Activated B cell treated with CpG ODN at 0.5 μM for 24 hours (primary cell): ENCODE measurements around the gene SH3RF3. TPM values are rescaled to one million over a fixed set of nuclear protein-coding genes. Genes with fewer than 3 reads are reported as not detected.

Experiments used
- ATAC-seq: fragments of 200-7000 bp; cut with Tn5 transposase; one replicate; pipeline ENCODE4 v1.10.0; 2021; ENCODE audit warnings: low read depth, mild to moderate bottlenecking, moderate library complexity
- CTCF ChIA-PET: fragments of 350-600 bp; sonication (Branson Sonifier 250); formaldehyde crosslinking; loops from one replicate; lab custom pipeline; 2021; ENCODE audit warnings: antibody characterized with exemption; lab: Charles Lee
- POLR2A ChIA-PET: fragments of 350-600 bp; sonication (Branson Sonifier 250); formaldehyde crosslinking; loops from one replicate; lab custom pipeline; 2021; ENCODE audit warnings: antibody characterized with exemption; lab: Charles Lee
- DNase-seq: peaks from one replicate; pipeline ENCODE4 v3.0.0; 2022
- H3K27ac Mint-ChIP-seq: one replicate; pipeline ENCODE4 v1.8.0; 2020; ENCODE audit warnings: mixed read lengths
- H3K27me3 Mint-ChIP-seq: one replicate; pipeline ENCODE4 v1.8.0; 2021; ENCODE audit warnings: mixed read lengths
- H3K36me3 Mint-ChIP-seq: one replicate; pipeline ENCODE4 v1.8.0; 2021; ENCODE audit warnings: low read depth, mixed read lengths
- H3K4me1 Mint-ChIP-seq: one replicate; pipeline ENCODE4 v1.8.0; 2021; ENCODE audit warnings: mixed read lengths
- H3K4me3 Mint-ChIP-seq: one replicate; pipeline ENCODE4 v1.8.0; 2020; ENCODE audit warnings: mild to moderate bottlenecking, mixed read lengths
- H3K9me3 Mint-ChIP-seq: one replicate; pipeline ENCODE4 v1.8.0; 2020; ENCODE audit warnings: mixed read lengths
- intact Hi-C: fragments of 100-400 bp; cut with micrococcal nuclease; formaldehyde crosslinking; loops from one replicate; pipeline ENCODE4 v1.15.1; 2024
- total RNA-seq: library from RNA; stranded (reverse); gene quantifications from 2 replicates; pipeline ENCODE4 v1.2.3, GENCODE V29; 2022
- TF ChIP-seq, protein P1 (sequence below): fragments of 200-600 bp; IDR thresholded peaks from one replicate; pipeline ENCODE4 v1.8.0; 2022; ENCODE audit warnings: antibody characterized with exemption, mild to moderate bottlenecking

The SH3RF3 gene
- total RNA-seq, 1 donor from 2014 or later: 0.09 TPM

DNA sequence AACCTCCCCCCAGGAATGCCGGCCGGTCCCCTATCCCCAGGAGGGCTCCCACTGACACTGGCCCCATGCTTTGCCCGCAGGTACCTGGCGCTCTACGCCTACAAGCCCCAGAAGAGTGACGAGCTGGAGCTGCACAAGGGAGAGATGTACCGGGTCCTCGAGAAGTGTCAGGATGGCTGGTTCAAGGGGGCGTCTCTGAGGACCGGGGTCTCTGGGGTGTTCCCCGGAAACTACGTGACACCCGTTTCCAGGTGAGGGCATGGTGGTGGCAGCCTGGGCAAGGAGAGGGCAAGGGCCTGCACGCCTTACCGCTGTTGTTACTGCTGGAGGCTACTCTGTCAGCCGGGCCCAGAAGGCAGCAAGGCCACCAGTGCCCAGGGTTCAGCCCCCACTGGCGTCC, 303.4 kb downstream of the SH3RF3 start:
- H3K4me1 Mint-ChIP-seq: no peaks in the 10 kb centered on the region
- TF ChIP-seq, protein P1, sequence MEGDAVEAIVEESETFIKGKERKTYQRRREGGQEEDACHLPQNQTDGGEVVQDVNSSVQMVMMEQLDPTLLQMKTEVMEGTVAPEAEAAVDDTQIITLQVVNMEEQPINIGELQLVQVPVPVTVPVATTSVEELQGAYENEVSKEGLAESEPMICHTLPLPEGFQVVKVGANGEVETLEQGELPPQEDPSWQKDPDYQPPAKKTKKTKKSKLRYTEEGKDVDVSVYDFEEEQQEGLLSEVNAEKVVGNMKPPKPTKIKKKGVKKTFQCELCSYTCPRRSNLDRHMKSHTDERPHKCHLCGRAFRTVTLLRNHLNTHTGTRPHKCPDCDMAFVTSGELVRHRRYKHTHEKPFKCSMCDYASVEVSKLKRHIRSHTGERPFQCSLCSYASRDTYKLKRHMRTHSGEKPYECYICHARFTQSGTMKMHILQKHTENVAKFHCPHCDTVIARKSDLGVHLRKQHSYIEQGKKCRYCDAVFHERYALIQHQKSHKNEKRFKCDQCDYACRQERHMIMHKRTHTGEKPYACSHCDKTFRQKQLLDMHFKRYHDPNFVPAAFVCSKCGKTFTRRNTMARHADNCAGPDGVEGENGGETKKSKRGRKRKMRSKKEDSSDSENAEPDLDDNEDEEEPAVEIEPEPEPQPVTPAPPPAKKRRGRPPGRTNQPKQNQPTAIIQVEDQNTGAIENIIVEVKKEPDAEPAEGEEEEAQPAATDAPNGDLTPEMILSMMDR: no peak
- DNase-seq (no peak), ATAC-seq (no peak)
- intact Hi-C loops: no loop called here
- H3K4me3 Mint-ChIP-seq: no peak overlapping the region
- H3K9me3 Mint-ChIP-seq: no peaks in the 10 kb centered on the region
- no peaks in the 10 kb centered on the region for H3K36me3 Mint-ChIP-seq
- no peaks in the 10 kb centered on the region for H3K27me3 Mint-ChIP-seq
- no peak overlapping the region for H3K27ac Mint-ChIP-seq
- CTCF ChIA-PET: no interaction called here
- POLR2A ChIA-PET: no interaction called here

DNA sequence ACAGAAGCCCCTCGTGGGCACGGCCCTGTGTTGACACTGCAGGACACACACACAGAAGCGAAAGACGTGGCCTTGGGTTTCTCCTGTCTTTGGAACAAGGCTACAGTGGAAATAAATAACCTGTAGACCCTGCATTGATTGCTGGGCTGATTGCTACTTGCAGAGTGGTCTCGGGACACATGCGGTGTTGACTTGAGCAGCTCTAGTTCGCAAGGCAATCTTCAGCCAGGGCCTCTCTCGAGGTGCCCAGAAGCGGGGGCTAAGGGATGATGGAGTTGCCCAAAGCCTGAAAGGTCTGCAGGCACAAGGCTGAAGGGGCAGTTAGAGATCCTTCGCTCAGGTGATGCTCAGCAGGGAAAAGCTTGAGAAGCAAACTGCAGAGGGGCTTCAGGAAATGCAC, 304.5 kb downstream of the SH3RF3 start:
- TF ChIP-seq, protein P1: no peak
- Mint-ChIP-seq H3K9me3 (no peaks in the 10 kb centered on the region), H3K27ac (no peak overlapping the region), H3K4me1 (no peaks in the 10 kb centered on the region), H3K27me3 (no peaks in the 10 kb centered on the region), H3K36me3 (no peaks in the 10 kb centered on the region), H3K4me3 (no peak overlapping the region)
- ChIA-PET CTCF (no interaction called here), POLR2A (no interaction called here)
- ATAC-seq (no peak), DNase-seq (no peak)
- intact Hi-C loops: no loop called here

DNA sequence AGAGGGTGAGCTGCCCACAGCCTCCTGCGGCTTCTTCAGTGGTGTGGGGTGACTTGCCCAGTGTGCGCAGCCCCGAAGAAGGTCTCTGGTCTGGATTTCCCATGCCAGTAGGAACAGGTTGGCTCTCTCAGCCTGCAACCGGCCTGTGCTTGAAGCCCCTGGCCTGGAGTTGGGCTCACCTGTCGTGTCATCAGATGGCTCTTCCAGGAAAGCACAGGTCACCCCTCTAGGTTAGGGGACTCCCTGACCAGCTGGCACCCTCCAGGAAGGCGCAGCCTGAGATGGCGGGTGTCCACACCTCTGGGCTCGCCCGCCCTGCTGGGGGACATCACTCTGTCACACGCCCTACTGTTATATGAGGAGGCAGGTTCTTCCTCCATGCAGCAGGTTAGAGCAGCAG, 304.9 kb downstream of the SH3RF3 start:
- H3K27me3 Mint-ChIP-seq: no peaks in the 10 kb centered on the region
- H3K9me3 Mint-ChIP-seq: no peaks in the 10 kb centered on the region
- H3K36me3 Mint-ChIP-seq: no peaks in the 10 kb centered on the region
- no peak for DNase-seq
- intact Hi-C loops: no loop called here
- H3K4me3 Mint-ChIP-seq: no peak overlapping the region
- ATAC-seq: no peak
- H3K27ac Mint-ChIP-seq: no peak overlapping the region
- POLR2A ChIA-PET: no interaction called here
- TF ChIP-seq, protein P1: no peak
- CTCF ChIA-PET: no interaction called here
- no peaks in the 10 kb centered on the region for H3K4me1 Mint-ChIP-seq

DNA sequence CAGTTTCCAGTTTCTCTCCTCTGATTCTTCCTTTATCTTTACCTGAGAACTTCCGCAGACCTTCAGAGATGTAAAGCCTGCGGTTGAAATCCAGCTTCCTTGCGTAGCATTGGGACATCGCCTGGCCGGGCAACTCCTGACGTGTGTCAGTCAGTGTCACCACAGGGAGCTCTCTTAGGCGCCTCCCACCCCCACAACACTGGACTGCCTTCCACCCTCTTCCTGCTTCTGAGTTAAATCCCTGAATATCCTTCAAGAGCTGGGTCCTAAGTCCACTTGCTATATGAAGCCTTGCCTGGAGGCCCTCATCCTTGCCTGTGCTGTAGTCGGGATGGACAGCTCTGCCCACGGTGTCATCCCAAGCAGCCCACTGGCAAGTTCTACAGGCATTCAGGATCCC, 305.3 kb downstream of the SH3RF3 start:
- POLR2A ChIA-PET: no interaction called here
- no peaks in the 10 kb centered on the region for H3K9me3 Mint-ChIP-seq
- H3K27ac Mint-ChIP-seq: no peak overlapping the region
- no peaks in the 10 kb centered on the region for H3K4me1 Mint-ChIP-seq
- DNase-seq (no peak), ATAC-seq (no peak)
- CTCF ChIA-PET: no interaction called here
- H3K4me3 Mint-ChIP-seq: no peak overlapping the region
- intact Hi-C loops: no loop called here
- TF ChIP-seq, protein P1: no peak
- no peaks in the 10 kb centered on the region for H3K27me3 Mint-ChIP-seq
- H3K36me3 Mint-ChIP-seq: no peaks in the 10 kb centered on the region

DNA sequence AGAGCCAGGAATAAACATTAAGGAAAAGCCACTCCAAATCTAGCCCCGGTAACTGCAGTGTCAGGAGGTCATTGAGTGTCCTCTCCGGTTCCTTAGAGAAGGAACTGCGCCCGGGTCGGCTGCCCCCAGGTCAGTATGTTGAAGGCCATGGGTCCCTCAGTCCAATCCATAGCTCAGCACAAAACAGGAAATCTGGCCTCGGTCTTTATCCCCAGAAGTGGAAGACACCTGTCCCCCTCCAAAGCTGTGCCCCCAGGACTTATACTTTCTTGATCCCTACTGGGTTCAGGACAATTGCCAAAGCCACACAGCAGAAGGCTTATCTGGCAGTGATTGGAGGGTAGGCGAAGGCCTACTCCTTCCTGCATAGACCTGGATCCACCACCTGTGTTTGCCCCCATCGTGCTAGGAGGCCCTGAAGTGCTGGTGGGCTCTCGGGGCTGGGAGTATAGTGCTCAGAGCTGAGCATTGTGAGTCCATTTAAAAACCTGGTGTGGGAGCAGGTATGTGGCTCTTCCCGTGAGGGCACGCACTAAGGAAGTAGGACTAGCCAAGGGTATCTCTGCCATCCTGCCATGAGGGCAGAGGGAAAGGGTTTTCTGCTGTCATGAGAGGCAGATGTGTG, 306.2 kb downstream of the SH3RF3 start:
- DNase-seq (no peak), ATAC-seq (no peak)
- Mint-ChIP-seq H3K27me3 (no peaks in the 10 kb centered on the region), H3K4me1 (no peaks in the 10 kb centered on the region), H3K9me3 (peaks cover 4% of the 10 kb centered on the region), H3K27ac (no peak overlapping the region), H3K4me3 (no peak overlapping the region), H3K36me3 (no peaks in the 10 kb centered on the region)
- TF ChIP-seq, protein P1: no peak
- ChIA-PET POLR2A (no interaction called here), CTCF (no interaction called here)
- intact Hi-C loops: no loop called here
